ENCODE measurements around the gene HSD3B7.

Gene HSD3B7

DNA sequence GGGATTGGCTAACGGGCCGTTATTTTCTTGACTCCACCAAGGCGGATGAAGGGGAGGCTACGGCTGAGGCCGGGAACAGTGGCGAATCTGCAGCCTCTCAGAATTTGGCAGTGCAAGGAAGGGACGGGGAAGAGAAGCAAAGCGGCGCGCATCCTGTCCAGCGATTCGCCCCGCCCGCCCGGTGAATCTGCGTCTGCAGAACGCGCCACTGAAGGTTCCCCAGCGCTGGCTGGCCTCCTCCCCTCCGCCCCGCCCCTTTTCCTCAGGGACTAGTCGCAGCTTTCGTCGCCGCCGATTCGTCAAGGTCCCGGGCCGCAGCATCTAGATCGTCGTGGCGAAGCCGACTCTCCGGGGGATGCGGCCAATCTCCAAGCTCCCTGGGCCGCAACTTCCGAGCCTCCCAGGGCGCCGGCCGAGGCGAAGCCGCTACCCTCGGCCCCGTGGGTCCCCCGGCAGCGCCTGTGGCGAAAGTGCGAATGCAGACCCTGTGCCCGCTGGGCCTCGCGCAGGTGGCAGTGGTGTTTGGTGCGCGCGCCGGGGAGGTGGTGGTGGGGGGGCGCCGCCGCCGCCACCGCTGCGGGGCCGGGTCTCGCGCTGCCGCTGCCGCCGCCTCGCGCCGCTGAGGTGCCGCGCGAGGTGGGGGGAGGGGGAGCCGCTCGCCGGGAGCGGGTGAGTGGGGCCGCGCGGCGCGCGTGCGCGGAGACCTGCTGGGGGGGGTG, 27.4 kb upstream of the HSD3B7 start, which contains the start of gene SETD1A:
TSS of gene SETD1A (plus strand) at position 299 of the 719 bp plus-strand sequence. CDS start 978 bp downstream, outside the sequence.
- peak; percentile 15 for FAIRE-seq

DNA sequence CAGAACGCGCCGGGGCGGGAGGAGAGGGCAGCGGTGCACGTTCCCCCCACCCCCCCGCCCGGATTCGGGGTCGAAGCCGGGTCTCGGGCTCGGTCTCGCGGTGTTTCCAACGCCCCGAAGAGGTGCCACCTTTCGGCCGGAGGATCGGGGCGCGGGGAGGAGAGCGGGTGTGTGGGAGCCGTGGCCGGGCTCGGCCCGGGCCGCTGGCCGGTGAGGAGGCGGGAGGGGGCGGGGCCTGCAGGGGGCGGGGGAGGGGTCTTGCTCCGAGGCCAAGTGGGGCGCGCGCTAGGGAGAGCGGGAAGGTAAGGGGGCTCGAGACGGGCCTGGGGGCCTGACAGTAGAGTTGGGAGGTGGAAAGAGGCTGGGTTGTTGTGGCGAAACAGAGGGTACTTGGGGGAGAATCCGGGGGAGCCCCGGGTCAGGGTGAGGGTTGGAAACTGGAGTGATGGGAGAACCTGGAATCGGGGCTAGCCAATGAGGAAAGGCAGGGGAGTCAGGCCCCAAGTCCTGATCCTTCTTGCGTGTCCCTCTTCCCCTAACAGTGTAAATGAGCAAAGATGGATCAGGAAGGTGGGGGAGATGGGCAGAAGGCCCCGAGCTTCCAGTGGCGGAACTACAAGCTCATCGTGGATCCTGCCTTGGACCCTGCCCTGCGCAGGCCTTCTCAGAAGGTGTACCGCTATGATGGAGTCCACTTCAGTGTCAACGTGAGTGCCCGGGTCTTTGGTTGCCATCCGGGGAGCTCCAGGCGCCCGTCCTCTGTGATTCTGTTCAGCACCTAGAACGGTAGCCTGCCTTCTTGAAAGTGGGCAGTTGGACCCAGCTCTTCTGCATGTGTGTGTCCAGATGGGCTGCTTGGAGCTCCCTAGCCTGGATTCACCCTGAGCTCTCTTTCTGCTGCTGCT, 26.6 kb upstream of the HSD3B7 start:
- no peak for FAIRE-seq

DNA sequence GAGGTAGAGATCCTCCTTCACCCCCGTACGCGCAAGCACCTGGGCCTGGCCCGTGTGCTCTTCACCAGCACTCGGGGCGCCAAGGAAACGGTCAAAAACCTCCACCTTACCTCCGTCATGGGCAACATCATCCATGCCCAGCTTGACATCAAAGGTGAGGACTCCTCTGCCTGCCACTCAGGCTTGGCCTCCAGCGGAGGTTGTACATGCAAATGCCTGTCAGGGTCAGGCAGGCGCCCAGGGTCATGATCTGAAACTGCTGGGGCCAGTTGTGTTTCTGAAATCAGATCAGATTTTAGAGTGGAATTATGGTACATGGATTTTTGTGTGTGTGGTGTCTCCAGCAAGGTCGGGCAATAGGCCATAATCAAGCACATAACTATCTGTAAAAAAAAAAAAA, 23.6 kb upstream of the HSD3B7 start:
- FAIRE-seq = no peak

DNA sequence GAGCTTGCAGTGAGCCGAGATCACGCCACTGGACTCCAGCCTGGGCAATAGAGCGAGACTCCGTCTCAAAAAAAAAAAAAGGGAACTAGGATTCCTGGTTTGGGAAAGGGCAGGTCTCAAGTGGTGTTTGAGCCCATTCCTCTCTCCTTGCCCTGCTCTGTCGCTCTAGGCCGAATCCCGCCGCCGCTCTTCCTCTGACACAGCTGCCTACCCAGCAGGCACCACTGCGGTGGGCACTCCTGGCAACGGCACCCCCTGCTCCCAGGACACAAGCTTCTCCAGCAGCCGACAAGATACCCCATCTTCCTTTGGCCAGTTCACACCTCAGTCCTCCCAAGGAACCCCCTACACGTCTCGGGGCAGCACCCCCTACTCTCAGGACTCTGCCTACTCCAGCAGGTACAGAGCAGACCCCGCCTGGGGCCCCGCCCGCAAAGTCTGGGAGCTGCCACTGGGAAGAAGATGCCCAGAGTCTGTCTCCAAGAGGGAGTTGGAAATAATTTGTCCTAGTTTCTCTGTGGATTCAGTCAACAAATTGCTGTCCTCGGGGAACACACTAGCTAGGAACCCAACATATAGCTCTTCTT, 21.0 kb upstream of the HSD3B7 start:
- no peak for FAIRE-seq

DNA sequence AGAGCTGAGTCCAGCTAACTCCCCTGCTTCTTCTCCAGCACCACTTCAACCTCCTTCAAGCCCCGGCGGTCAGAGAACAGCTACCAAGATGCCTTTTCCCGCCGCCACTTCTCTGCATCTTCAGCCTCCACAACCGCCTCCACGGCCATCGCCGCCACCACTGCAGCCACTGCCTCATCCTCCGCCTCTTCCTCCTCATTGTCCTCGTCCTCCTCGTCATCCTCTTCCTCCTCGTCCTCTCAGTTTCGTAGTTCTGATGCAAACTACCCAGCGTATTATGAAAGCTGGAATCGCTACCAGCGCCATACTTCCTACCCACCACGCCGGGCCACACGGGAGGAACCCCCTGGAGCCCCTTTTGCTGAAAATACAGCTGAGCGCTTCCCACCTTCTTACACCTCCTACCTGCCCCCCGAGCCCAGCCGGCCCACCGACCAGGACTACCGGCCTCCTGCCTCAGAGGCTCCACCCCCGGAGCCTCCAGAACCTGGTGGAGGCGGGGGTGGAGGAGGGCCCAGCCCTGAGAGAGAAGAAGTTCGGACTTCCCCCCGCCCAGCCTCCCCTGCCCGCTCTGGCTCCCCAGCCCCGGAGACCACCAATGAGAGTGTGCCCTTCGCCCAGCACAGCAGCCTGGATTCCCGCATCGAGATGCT, 20.3 kb upstream of the HSD3B7 start:
- FAIRE-seq = no peak

DNA sequence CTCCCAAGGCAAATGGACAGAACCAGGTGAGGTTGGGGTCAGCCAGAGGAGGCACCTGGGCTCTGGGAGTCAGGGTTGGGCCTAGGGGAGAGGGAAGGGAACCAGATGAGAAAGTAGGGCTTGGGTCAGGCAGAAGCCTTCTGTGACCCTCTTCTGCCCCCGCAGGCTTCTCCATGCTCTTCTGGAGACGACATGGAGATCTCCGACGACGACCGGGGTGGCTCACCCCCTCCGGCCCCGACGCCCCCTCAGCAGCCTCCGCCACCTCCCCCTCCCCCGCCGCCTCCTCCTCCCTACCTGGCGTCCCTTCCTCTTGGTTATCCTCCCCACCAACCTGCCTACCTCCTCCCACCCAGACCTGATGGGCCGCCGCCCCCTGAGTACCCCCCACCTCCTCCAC, 19.6 kb upstream of the HSD3B7 start:
- FAIRE-seq = no peak

DNA sequence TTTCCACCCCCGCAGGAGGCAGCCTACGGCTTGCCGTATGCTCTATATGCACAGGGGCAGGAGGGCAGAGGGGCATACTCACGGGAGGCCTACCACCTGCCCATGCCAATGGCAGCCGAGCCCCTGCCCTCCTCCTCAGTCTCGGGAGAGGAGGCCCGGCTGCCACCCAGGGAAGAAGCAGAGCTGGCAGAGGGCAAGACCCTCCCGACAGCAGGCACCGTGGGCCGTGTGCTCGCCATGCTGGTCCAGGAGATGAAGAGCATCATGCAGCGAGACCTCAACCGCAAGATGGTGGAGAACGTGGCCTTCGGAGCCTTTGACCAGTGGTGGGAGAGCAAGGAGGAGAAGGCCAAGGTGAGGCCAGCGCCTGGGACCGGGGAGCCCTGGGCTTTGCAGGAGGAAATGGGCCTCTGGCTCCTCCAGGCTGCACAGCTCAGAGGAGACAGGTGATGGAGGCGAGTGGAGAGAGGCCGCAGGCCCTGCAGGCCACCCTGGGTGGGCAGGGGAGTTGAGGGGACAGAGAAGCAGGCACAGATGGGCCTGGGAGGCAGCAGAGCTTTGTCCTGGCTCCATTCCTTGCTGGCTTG, 18.9 kb upstream of the HSD3B7 start:
- no peak for FAIRE-seq

DNA sequence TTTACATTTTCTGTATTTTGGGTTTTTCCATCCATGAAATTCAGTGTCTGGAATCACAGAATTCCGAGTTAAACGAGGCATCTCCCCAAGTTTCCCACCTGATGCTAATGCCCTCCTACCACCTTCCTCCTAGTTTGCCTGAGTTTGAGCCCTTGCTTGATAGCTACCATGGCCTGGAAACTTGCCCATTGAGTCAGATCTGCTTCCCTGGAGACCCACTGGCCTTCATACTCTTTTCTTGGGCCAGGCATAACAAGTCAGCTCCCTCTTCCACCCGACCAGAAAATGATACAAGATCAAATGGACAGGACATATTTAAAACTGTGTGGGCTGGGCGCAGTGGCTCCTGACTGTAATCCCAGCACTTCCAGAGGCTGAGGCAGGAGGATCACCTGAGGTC, 17.2 kb upstream of the HSD3B7 start:
- no peak for FAIRE-seq

DNA sequence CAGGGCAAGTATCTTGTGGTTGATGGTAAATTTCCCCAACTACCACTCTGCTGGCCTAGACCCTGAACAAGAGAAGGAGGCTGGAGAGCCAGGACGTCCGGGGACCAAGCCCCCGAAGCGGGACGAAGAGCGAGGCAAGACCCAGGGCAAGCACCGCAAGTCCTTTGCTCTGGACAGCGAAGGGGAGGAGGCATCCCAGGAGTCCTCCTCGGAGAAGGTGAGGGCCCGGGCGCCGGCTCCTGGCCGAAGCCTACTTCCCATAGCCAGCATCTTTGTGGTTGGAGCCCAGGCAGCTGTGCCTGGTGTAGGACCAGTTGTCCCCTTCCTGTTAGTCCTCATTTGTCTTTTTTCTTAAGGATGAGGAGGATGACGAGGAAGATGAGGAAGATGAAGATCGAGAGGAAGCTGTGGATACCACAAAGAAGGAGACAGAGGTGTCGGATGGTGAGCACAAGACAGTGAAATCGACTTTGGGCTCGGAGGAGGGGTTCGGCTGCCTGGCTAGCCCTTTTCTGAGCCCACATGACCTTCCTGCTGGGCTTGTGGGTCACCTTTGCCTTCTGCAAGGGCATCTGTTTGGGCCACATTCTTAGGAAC, 15.7 kb upstream of the HSD3B7 start:
- no peak for FAIRE-seq

DNA sequence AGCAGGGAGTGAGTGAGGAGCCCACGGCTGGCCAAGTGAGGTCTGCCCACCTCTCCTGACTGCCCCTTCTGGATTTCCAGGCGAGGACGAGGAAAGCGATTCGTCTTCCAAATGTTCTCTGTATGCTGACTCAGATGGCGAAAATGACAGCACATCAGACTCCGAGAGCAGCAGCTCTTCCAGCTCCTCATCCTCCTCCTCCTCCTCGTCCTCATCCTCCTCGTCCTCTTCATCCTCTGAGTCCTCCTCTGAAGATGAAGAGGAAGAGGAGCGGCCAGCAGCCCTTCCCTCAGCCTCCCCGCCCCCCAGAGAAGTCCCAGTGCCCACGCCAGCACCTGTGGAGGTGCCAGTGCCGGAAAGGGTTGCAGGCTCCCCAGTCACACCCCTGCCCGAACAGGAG, 13.7 kb upstream of the HSD3B7 start:
- FAIRE-seq = no peak

DNA sequence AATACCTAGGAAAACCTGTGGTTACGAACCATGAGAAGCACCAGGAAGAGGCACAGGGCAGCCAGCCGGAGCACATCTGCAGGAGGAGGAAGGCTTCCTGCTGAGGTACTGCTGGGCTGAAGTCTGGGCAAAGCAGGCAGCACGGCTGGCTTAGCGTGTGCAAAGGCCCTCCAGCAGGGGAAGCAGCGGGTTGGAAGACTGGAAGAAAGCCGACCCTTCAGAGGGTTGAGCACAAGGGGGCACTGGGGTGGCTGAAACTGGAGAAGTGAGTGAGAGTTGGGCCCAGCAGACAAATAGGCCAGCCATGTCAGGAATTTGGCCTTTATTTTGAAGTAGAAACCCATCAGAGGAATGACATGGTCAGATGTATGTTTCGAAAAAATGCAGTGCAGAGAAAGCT, 12.1 kb upstream of the HSD3B7 start:
- no peak for FAIRE-seq

DNA sequence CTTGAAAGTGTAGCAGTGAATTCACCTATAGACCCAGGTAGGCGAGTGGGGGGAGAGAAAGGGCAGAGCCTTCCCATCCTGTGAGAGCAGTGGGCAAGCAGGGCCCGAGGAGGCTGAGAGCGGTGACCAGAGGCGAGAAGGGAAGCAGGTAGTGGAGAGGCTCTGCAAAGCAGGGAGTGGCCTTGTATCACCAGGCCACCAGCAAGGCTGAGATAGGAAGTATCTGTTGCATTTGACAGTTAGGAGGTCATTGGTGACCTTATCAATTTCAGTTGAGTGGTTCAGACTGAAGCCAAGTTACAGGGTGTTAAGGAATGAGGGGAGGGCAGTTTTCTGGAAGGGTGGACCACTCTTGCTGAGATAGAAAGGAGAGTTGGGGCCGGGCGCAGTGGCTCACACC, 10.7 kb upstream of the HSD3B7 start:
- FAIRE-seq = no peak

DNA sequence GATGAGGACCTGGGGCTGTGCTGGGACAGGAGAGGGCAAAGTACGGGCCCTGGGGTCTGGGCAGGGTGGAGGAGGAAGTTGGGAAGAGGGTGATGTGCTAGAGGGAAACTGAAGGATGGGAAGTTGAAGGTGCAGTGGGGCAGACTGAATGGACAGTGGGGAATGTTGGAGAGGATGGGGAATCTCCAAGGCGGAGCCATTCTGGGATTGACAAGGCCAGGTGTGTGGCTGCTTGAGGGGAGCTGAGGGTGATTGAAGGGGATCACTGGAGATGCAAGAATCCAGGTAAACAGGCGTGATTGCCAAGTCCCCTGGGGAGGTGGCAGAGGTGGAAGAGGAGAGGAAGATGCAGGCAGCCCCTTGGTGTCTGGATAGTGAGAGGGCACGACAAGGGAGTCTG, 8.5 kb upstream of the HSD3B7 start:
- FAIRE-seq = no peak

DNA sequence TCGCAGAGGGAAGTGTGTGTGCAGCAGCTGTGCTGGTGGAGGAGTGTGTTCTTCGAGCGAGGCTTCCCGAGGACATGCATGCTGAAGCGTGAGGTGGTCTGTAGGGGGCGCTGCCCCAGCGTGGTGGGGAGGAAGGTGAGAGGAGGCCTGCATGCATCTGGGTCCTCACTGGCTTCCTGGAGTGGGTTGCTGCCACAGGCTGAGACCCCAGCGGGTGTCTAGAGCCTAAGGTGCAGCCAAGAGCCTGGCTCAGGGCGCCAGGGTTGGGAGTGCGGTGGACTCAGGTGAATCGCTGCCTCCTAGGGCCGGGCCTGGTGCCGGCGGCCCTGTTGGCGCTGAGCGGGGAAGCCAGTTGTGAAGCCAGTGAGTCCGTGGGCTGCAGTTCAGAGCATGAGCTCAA, 7.5 kb upstream of the HSD3B7 start:
- no peak for FAIRE-seq

DNA sequence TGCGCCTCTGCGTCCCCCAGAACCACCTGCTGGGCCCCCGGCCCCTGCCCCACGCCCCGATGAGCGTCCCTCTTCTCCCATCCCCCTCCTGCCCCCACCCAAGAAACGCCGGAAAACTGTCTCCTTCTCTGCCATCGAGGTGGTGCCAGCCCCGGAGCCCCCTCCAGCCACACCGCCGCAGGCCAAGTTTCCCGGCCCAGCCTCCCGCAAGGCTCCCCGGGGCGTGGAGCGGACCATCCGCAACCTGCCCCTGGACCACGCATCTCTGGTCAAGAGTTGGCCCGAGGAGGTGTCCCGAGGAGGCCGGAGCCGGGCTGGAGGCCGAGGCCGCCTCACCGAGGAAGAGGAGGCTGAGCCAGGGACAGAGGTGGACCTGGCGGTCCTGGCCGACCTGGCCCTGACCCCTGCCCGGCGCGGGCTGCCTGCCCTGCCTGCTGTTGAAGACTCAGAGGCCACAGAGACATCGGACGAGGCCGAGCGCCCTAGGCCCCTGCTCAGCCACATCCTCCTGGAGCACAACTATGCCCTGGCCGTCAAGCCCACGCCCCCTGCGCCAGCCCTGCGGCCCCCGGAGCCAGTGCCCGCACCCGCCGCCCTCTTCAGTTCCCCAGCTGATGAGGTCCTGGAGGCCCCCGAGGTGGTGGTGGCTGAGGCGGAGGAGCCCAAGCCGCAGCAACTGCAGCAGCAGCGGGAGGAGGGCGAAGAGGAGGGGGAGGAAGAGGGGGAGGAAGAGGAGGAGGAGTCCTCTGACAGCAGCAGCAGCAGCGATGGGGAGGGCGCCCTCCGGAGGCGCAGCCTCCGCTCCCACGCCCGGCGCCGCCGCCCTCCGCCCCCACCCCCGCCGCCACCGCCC, 5.6 kb upstream of the HSD3B7 start:
- no peak for FAIRE-seq

DNA sequence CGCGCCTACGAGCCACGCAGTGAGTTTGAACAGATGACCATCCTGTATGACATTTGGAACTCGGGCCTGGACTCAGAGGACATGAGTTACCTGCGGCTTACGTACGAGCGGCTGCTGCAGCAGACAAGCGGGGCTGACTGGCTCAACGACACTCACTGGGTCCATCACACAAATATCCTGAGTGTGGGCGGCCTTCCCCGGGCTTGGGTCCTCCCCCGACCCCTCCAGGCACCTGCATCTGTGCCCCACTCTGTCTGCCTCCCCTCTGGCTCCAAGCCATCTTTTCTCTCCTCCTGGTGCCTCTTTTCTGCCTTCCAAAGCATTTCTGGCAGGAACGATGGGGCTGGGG, 5.0 kb upstream of the HSD3B7 start:
- FAIRE-seq = no peak

DNA sequence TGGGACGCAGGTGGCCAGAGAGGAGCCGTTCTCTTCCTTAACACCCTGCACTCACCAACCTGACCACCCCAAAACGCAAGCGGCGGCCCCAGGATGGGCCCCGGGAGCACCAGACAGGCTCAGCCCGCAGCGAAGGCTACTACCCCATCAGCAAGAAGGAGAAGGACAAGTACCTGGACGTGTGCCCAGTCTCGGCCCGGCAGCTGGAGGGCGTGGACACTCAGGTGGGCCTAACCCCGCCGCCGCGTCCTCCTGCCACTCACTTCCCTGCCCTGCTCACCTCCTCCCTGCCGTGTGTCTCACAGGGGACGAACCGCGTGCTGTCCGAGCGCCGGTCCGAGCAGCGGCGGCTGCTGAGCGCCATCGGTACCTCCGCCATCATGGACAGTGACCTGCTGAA, 4.6 kb upstream of the HSD3B7 start:
- no peak for FAIRE-seq

DNA sequence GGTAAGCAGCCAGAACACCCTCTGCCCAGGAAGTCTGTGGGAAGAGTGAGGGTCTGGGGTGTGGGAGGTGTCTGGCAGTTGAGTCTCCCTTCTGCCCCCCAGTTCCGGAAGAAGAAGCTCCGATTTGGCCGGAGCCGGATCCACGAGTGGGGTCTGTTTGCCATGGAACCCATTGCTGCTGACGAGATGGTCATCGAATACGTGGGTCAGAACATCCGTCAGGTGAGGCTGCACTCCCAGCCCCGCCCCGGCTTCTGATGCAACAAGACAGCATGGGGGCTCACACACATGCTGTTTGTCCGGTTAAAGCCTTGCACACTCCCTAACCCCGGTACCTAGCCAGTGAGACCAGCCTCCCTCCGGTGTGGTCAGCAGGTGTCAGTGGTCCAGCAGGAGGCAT, 4.0 kb upstream of the HSD3B7 start:
- no peak for FAIRE-seq

DNA sequence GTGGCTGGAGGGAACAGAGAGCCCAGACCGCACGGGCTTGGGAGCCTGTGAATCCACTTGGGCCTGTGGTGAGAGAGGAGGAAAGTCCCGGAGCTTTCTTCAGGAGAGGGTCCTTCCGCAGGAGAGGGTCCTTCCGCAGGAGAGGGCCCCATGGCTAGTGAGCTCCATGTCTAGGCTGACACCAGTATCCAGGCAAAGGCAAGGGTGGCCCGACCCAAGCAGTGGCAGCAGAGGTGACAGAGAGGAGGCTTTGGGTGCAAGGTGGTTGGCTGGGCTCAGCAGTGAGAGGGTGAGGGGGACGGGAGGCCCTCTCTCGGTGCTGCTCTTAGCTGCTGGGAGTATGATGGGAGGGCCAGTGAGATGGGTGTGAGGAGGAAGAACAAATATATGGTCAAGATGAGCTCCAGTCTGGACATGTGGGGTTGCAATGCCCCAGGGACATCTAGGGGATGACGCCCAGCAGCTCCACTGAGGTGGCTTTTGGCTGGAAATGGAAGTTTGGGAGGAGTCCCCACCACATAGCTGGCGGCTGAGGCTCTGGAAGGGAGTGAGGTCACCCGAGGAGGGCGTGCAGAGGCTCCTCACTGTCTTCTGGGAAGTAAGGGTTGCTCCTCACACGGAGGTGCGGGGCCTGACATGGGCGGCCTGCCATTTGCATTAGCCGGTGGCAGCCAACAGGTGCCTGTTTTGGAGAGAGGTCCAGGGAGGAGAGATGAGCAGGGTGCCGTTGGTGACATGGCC, 2.3 kb upstream of the HSD3B7 start:
- FAIRE-seq = no peak

DNA sequence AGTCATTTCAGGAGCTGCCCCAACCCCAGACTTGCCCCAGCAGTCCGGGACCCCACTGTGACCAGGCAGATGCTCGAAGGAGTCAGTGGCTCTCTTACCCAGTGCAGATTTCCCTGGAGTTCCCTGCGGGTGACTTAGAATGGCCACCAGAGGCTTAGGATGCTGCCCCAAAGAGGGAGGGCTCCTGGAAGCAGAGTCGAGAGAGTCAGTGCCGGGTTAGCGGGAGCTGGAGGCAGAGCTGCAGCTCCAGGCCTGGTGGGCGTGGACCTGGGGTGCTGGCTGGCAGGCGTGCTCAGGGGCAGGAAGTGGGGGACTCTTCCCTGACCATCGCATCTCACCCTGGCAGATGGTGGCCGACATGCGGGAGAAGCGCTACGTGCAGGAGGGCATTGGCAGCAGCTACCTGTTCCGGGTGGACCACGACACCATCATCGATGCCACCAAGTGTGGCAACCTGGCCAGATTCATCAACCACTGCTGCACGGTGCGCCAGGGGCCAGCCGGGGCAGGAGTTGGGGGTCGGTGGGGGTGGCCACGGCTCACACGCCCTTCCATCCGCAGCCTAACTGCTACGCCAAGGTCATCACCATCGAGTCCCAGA, 1.6 kb upstream of the HSD3B7 start:
- FAIRE-seq = no peak
